ENCODE results near the gene GLB1L.
"Not testable (repeated sequence)": the region's sequence is repeated elsewhere in the genome, so short reads cannot be mapped to it uniquely, and the experiment has no call there.

Gene GLB1L
- total RNA-seq = 0.97 to 1.2 reads per million in 2 donors

GRCh38 chr2:219245148-219245898 is at the start of gene GLB1L, which contains the start of gene STK16:
Gene GLB1L (minus strand): TSS chr2:219245444. CDS start chr2:219243573, 1,871 bp downstream.
Gene STK16 (plus strand): TSS chr2:219245479. CDS start chr2:219246000, 521 bp downstream.
- DNase-seq = peak; percentile 81

- peak; percentile 87 for DNase-seq
These were observed 49.4 kb upstream of the GLB1L start for GRCh38 chr2:219294356-219295351.

DNA sequence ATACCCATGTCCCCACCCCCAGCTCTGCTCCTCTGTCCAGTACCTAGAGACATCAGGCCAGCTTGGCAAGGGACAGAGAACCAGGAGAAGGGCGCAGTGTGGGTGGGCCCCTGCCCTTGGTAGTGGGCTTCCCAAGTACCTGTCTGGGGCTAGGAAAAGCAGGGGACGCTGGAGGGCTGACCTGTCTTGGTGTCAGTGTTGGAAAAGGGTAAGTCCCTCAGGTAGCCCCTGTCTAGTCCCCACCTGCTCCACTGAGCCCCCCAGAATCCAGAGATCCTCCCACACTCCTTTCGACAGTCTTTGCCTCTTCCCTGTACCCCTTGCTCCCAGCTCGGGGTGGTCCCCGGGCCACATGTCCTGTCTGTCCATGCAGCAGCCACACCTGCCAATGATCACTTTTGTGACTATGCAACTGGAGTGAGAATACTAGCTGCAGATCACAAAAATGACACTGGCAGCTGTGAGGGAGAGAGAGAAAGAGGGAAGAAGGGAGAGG is 48.5 kb upstream of the GLB1L start:
- no peak for DNase-seq

- DNase-seq = no peak
These were observed 47.4 kb upstream of the GLB1L start for GRCh38 chr2:219292616-219293015.

DNA sequence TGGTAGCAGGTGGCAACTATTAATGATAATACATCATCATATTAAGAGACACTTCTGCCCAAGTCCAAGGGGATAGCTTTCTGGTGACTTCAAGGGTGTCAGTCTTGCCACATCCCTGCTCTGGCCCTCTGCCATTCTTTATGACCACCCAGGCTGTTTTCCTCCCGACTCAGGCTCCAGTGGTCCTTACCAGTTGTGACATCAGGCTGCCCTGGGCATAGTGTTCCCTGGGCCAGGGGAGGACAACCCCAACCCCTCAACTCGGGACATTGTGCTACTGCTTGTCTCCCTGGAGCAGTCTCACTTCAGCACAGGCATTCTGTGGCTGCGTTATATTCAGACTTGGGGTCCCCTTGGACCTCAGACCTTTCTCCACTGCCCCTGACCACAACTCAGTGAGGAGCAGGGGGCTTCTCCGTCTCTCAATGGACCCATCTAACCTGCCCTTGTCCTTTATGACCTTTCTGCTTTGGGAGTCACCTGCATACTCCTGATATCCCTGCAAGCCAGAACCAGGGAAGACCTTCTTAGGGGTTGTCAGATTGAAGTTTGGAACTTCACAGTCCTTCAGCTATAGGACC is 46.8 kb upstream of the GLB1L start:
- DNase-seq = no peak

GRCh38 chr2:219291394-219291793 is 46.1 kb upstream of the GLB1L start:
- DNase-seq = no peak

GRCh38 chr2:219290381-219291171 is 45.3 kb upstream of the GLB1L start:
- DNase-seq = no peak

DNA sequence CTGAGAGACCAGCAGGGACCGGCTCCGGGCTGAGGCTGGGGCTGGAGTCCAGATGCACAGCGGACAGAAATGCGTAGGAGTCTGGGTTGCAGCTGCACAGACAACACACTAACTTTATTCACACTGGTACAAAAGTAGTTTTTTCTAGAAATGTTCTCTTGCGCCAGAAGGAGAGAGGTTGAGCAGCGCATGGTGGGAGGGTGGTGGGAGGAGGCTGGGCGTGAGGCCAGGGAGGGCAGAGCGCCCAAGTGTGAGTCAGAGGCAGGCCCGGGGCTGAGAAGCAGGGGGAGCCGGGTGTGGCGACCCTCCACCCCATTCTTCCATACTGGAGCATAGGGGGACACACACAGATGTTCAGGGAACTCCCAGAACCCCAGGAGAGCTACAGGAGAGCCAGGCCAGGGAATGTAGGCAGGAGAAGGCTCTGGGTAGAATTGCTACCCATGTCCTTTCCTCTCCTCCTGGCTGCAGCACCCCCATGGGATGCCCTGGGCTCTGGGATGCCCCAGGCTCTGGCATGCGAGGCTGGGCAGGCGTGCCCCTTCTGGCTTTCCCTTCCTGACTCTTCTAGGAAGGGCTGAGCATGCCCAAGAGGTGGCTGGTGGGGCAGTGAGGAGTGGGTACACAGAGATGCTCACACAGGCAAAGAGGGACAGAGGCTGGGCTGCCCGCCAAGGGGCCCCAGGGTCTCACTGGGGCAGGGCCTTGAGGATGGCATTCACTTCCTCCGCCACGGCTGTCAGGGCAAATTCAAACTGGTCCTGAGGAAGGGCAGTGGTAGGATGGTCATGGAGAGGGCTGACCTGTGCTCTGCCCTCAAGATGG is 44.5 kb upstream of the GLB1L start:
- no peak for DNase-seq

GRCh38 chr2:219289195-219289536 is 43.9 kb upstream of the GLB1L start:
- no peak for DNase-seq

DNA sequence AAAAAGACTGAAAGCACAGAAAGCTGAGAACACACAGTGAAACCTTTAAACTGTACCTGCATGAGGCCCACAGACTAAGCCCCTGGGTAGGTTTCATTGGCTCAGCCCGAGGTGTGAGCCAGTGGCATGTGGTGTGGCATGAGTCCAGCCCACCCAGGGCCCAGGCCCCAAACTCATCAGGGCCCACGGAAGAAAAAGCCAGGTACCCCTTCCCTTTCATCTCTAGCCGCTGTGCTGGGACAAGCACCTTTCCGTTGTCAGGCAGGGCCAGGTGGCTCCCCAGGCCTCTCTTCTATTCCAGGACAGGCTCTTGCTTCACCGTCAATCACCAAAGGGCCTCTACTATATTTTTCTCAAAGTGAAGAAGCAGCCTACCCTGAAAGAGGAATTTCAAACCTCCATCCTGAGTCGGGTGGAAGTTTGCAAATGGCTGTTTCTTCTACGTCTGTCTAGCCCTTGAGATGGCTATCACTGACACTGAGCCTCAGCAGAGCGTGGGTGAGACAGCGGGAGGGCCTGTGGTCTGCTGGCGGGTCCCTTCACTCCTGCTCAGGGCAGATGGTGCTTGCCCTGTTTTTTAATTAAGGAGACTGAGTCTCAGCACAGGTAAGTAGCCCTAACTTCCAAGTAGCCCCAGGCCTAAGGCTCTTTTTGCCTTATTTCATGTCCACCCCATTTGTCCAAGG is 42.5 kb upstream of the GLB1L start:
- DNase-seq = no peak

DNA sequence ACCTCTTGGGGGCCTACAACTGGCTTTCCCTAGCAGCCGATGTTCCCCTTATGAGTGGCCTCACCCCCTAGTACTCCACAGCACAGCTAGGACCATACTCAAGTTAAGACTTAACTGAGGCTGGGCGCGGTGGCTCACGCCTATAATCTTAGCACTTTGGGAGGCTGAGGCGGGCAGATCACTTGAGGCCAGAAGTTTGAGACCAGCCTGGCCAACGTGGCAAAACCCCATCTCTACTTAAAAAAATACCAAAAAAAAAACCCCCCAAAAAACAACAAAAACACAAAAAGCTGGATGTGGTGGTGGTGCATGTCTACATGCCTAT is 41.8 kb upstream of the GLB1L start:
- not testable (repeated sequence) for DNase-seq

- DNase-seq = no peak
These were observed 41.3 kb upstream of the GLB1L start for GRCh38 chr2:219286436-219287115.

DNA sequence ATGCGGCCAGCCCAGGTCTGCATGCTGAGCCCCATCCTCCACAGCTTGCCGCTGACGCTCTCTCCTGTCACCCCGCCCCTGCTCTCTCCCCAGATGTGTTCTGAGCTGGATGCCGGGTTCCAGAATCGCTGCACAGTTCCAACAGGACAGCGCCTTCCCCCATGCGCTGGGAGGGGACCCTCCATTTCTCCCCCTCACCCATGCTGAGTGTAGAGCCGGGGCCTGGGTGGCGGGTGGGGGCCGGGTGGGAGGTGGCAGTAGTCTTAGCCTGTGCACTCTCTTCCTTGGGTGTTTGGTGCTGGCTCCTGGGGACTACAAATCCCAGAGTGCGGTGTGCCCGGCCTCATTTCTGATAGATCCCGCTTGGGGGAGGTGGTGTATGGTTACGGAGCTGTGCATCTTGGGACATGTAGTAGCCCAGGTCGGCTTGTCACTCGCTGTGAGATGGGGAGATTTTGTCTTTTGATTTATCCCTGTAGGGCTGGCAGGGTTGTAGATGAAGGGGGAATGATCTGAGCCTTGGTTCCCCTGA is 40.7 kb upstream of the GLB1L start:
- DNase-seq = no peak

DNA sequence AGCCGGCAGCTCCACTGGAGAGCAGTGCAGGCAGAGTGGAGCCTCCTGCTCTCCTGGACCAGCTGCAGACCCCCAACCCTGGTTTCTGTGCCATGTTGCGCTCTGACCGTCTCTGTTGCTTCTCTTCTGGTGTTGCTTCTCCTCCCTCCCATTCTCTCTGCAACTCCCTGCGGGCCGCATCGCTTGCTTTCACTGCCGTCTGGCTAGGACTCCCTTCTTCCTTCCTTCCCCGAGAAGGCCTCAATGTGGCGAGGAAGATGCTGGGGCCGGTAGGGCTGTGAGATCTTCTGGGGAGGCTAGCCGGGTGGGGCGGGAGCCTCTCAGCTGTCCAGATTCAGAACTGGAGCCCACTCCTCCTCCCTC is 40.1 kb upstream of the GLB1L start:
- DNase-seq = no peak

DNA sequence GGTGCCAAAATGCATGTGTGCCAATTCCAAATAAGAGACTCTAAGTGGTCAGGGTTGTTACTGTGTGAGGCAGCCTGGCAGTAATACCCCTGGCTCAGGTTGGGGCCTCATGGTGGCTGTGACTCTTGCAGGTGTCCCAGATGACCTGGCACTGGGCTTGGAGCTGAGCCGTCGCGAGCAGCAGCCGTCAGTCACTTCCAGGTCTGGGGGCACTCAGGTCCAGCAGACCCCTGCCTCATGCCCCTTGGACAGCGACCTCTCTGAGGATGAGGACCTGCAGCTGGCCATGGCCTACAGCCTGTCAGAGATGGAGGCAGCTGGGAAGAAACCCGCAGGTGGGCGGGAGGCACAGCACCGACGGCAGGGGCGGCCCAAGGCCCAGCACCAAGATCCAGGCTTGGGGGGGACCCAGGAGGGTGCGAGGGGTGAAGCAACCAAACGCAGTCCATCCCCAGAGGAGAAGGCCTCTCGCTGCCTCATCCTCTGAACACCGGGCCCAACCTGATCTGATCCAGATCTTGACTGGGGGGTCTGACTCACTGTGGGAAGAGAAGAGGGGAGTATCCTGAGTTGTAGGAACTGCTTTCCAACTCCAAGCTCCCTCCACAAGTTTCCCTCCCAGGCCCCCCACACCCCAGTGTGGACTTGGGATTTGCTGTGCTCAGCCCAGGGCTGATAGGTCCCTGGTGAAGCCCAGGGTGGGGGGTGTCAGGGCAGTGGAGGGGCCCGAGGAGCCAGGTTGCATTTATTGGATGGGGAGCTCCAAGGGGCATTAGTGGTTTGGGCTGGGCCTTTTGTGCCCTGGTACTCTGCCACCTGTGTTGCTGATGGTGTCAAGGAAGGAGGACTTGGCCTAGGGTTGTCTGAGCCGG is 39.5 kb upstream of the GLB1L start:
- DNase-seq = no peak

GRCh38 chr2:219282943-219283581 is 37.8 kb upstream of the GLB1L start:
- DNase-seq = no peak

DNA sequence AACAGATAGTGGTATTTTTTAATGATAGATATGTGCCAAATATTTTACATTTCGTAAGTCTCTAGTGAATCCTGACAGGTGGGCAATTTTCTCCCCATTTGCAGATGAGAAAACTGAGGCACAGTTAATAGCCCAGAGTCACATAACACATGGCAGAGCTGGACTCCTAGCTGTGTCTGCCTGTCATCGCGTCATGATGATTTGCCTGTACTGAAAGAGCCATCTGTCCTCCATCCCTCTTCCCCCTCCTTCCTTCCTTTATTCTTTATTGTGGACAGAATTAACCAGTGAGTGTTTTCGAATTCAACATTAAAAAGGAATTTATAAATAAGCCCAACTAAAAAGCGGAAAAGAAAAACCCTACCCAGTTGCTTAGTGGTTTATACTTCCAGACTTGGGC is 37.1 kb upstream of the GLB1L start:
- no peak for DNase-seq

- DNase-seq = no peak
These were observed 36.3 kb upstream of the GLB1L start for GRCh38 chr2:219281588-219281987.

GRCh38 chr2:219280651-219281050 is 35.4 kb upstream of the GLB1L start:
- DNase-seq = no peak
